SU-DHL-6 (cell line): ENCODE results near the gene RNF150.

Experiments used
- H2AFZ ChIP-seq: fragments of 200-600 bp; sonication (generic); 2 replicates; pipeline ENCODE4 v1.6.1; 2014; ENCODE audit warnings: low read depth, mild to moderate bottlenecking, moderate library complexity, mixed read lengths, antibody characterized with exemption, low read length; ENCODE audit not compliant: severe bottlenecking
- H3F3A ChIP-seq: fragments of 200-600 bp; shearing (Covaris generic); 2 replicates; pipeline ENCODE4 v1.6.0; 2016; ENCODE audit warnings: antibody characterized with exemption, mild to moderate bottlenecking; ENCODE audit not compliant: insufficient read depth
- H3K27ac ChIP-seq: fragments of 200-600 bp; sonication (generic); 2 replicates; pipeline ENCODE4 v1.5.1; 2016; ENCODE audit warnings: low read depth, mild to moderate bottlenecking, low read length, moderate library complexity, mixed read lengths
- H3K27me3 ChIP-seq: fragments of 200-600 bp; sonication (generic), shearing (Covaris generic); 2 replicates; pipeline ENCODE4 v1.6.0; 2014; ENCODE audit warnings: mild to moderate bottlenecking, low read length
- H3K36me3 ChIP-seq: fragments of 200-600 bp; sonication (generic); 2 replicates; pipeline ENCODE4 v1.6.1; 2014; ENCODE audit warnings: mild to moderate bottlenecking, low read length, mixed read lengths
- H3K4me2 ChIP-seq: fragments of 300-600, 200-600 bp; shearing (Covaris generic), sonication (generic); 2 replicates; pipeline ENCODE4 v1.6.0; 2014; ENCODE audit warnings: low read length, low read depth, mild to moderate bottlenecking; ENCODE audit not compliant: poor library complexity, severe bottlenecking
- H3K4me3 ChIP-seq: fragments of 200-600 bp; sonication (generic); 2 replicates; pipeline ENCODE4 v1.5.1; 2014; ENCODE audit warnings: antibody characterized with exemption, low read length, mild to moderate bottlenecking, mixed read lengths; ENCODE audit not compliant: insufficient read depth, poor library complexity, severe bottlenecking
- H3K79me2 ChIP-seq: fragments of 200-600 bp; sonication (generic); 2 replicates; pipeline ENCODE4 v1.6.1; 2014; ENCODE audit warnings: mild to moderate bottlenecking, low read length, moderate library complexity; ENCODE audit not compliant: insufficient read depth
- H3K9ac ChIP-seq: fragments of 200-600 bp; sonication (generic); 2 replicates; pipeline ENCODE4 v1.7.0; 2014; ENCODE audit warnings: mild to moderate bottlenecking, low read length
- H3K9me2 ChIP-seq: fragments of 200-600 bp; sonication (generic); replicated peaks from 2 replicates; pipeline ENCODE4 v1.6.1; 2014; ENCODE audit warnings: low read length; ENCODE audit not compliant: insufficient read depth
- H3K9me3 ChIP-seq: fragments of 200-600 bp; sonication (generic); 2 replicates; pipeline ENCODE4 v1.6.1; 2014; ENCODE audit warnings: low read length, mixed read lengths; ENCODE audit not compliant: insufficient read depth
- H4K20me1 ChIP-seq: fragments of 200-600 bp; sonication (generic); 2 replicates; pipeline ENCODE4 v1.6.1; 2014; ENCODE audit warnings: low read depth, mild to moderate bottlenecking, antibody characterized with exemption, low read length, moderate library complexity, mixed read lengths
- EZH2phosphoT487 ChIP-seq: fragments of 200-600 bp; sonication (generic), shearing (Covaris generic); conservative IDR thresholded peaks from 2 replicates; pipeline ENCODE4 v1.6.1; 2018; ENCODE audit warnings: mild to moderate bottlenecking, antibody characterized with exemption, low read length, moderate library complexity, mixed read lengths
- TF ChIP-seq, protein P1 (sequence below): fragments of 200-600 bp; sonication (generic); IDR thresholded peaks from one replicate; pipeline ENCODE4 v1.5.1; 2017; ENCODE audit warnings: antibody characterized with exemption, mild to moderate bottlenecking, low read length, moderate library complexity; ENCODE audit not compliant: insufficient read depth, poor library complexity, severe bottlenecking

RNF150 gene

DNA sequence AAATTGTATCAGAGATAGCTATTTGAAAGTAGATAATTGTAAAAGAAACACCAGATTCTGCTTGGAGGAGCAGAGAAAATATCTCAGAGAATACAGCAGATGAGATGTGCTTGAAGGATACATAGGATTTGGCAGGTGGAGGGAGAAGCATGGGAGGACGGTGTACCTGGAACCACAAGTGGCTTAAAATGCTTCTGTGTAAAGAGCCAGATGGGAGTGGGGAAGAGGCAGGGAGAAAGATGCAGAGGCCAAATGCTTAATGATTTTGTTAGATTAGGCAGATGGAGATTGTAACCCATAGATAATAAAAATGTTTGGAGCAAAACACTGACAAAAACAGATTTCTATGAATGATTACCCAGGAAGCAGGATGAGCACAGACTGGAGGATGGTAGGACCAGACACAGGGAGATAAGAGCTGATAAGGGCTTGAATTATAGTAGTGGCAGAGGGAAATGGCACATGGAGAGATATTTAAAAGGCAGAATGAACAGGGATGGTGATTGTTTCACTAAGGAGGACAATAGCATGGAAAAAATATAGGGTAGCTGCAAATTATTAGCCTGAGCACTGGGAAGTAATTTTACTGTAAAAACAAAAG lies 231.4 kb downstream of the RNF150 start:
- no peak overlapping the region for H3K4me3 ChIP-seq
- H3K36me3 ChIP-seq, result no peaks in the 10 kb centered on the region
- H3K79me2 ChIP-seq, result no peaks in the 10 kb centered on the region
- H3K9ac ChIP-seq, result no peak overlapping the region
- no peak overlapping the region for H3K4me2 ChIP-seq
- no peaks in the 10 kb centered on the region for H3K27me3 ChIP-seq
- no peaks in the 10 kb centered on the region for H4K20me1 ChIP-seq
- no peaks in the 10 kb centered on the region for H3F3A ChIP-seq
- H3K27ac ChIP-seq, result no peak overlapping the region
- no peak for TF ChIP-seq EZH2phosphoT487
- TF ChIP-seq, protein P1, sequence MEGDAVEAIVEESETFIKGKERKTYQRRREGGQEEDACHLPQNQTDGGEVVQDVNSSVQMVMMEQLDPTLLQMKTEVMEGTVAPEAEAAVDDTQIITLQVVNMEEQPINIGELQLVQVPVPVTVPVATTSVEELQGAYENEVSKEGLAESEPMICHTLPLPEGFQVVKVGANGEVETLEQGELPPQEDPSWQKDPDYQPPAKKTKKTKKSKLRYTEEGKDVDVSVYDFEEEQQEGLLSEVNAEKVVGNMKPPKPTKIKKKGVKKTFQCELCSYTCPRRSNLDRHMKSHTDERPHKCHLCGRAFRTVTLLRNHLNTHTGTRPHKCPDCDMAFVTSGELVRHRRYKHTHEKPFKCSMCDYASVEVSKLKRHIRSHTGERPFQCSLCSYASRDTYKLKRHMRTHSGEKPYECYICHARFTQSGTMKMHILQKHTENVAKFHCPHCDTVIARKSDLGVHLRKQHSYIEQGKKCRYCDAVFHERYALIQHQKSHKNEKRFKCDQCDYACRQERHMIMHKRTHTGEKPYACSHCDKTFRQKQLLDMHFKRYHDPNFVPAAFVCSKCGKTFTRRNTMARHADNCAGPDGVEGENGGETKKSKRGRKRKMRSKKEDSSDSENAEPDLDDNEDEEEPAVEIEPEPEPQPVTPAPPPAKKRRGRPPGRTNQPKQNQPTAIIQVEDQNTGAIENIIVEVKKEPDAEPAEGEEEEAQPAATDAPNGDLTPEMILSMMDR, result no peak
- H3K9me3 ChIP-seq, result no peaks in the 10 kb centered on the region
- no peak overlapping the region for H2AFZ ChIP-seq
- H3K9me2 ChIP-seq, result no peaks in the 10 kb centered on the region

DNA sequence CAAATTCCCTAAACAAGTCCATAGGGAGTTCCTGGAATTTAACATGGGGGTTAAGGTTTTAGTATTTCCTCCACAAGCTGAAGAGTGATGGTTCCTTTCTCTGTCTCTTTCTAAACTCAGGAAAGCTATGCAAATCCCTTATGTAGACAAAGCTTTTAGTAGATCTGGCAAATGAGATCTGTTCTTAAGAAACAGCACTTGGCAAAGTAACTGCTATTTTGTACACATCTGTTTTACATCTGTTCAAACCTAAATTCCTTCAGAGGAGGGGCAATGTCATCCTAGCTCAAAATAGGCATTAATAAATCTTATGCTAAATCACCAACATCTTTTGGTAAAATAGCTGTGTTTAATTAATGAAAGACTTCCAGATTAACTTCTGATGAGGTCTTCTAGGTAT lies 239.3 kb downstream of the RNF150 start:
- Histone ChIP-seq H2AFZ (no peak overlapping the region), H3F3A (no peaks in the 10 kb centered on the region), H3K9me3 (no peaks in the 10 kb centered on the region), H3K9ac (no peak overlapping the region), H3K27ac (no peak overlapping the region), H3K9me2 (no peaks in the 10 kb centered on the region), H3K79me2 (no peaks in the 10 kb centered on the region), H3K36me3 (no peaks in the 10 kb centered on the region), H3K4me2 (no peak overlapping the region), H4K20me1 (no peaks in the 10 kb centered on the region), H3K27me3 (no peaks in the 10 kb centered on the region), H3K4me3 (no peak overlapping the region)
- TF ChIP-seq EZH2phosphoT487, result no peak
- TF ChIP-seq, protein P1, result no peak

DNA sequence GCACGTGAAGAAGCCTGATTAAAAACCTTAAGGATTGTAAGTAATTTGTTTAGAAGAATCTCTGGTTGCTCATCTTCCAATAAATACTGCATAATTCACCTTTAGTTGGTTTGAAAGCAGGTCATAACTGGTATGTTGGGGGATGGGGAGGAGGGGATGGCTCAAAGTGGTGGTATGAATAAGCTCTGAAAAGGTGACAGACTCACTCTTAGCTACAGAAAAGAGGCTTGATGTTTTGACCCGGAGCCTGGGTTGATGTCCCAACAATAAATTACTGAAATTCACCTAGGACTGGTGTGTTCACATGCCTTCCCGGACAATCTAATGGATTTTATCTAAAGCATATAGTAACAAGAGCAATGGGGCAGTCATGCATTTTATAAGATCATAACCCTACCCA lies 245.2 kb downstream of the RNF150 start:
- H4K20me1 ChIP-seq, result no peaks in the 10 kb centered on the region
- TF ChIP-seq EZH2phosphoT487, result no peak
- TF ChIP-seq, protein P1, result no peak
- no peak overlapping the region for H3K27ac ChIP-seq
- no peak overlapping the region for H2AFZ ChIP-seq
- no peak overlapping the region for H3K4me2 ChIP-seq
- H3F3A ChIP-seq, result no peaks in the 10 kb centered on the region
- no peak overlapping the region for H3K9ac ChIP-seq
- no peaks in the 10 kb centered on the region for H3K9me2 ChIP-seq
- no peaks in the 10 kb centered on the region for H3K9me3 ChIP-seq
- H3K36me3 ChIP-seq, result no peaks in the 10 kb centered on the region
- no peak overlapping the region for H3K4me3 ChIP-seq
- H3K79me2 ChIP-seq, result no peaks in the 10 kb centered on the region
- H3K27me3 ChIP-seq, result no peaks in the 10 kb centered on the region
